Activated CD4-positive, alpha-beta T cell treated with anti-CD3 and anti-CD28 coated beads, Interleukin-2, Interleukin-4, amounts not matched to agents 100 ng/mL and 50 ng/mL, durations not matched to agents 16 hours and 8 hours (primary cell): ENCODE measurements around the gene C6orf62.
"Not testable (repeated sequence)": the region's sequence is repeated elsewhere in the genome, so short reads cannot be mapped to it uniquely, and the experiment has no call there.

ENCODE experiments used
- DNase-seq: peaks from one replicate; pipeline ENCODE4 v3.0.0-alpha.2; 2020; ENCODE audit warnings: low spot score

The C6orf62 gene

DNA sequence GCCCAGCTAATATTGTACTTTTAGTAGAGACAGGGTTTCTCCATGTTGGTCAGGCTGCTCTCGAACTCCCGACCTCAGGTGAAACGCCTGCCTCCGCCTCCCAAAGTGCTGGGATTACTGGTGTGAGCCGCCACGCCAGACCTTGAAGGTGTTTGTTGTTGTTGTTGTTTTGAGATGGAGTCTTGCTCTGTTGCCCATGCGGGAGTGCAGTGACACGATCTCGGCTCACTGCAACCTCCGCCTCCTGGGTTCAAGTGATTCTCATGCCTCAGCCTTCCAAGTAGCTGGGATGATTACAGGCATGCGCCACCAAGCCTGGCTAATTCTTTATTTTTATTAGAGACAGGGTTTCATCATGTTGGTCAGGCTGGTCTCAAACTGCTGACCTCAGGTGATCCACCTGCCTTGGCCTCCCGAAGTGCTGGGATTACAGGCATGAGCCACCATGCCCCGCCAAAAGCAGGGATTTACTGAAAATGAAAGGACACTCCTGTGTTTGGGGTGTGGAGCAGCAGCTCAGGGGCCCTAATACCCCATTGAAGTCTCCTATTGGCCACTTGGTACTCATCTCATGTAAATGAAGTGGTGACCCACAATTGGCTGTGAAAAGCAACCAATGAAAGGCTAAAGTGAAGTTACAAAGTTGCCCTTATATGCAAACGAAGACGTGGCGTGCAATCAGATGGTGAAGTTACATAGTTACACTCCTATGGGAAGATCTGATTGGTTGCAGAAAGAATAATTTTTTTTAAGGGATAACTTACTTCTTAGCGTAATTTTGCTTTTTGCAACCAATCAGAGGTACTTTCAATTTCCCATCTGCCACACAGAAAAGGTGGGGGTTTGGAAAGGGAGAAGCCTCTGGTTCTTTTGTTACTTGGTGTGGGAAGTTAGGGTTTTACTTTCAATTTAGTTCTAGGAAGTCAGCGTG, 50.6 kb downstream of the C6orf62 start:
- not testable (repeated sequence) for DNase-seq

DNA sequence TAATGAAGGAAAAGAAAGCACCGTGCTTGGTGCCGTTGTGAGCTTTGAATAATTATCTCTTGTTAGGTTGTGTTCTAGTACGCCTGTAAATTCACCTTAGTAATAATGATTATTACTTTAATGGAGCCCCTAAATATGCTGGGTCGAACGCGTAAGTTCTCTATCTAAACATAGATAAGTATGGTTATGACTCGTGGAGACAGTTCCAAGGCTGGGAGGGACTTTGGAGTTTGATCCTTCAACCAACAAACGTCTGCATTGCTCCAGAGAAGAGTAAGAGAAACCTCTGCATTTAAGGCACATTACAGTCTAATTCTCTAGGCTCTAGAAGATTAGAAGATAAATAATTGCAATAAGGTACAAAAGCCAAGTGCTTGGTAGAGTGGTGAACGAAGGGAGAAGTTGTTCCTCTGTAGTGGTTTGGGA, 51.6 kb downstream of the C6orf62 start:
- peak; percentile 9 for DNase-seq

DNA sequence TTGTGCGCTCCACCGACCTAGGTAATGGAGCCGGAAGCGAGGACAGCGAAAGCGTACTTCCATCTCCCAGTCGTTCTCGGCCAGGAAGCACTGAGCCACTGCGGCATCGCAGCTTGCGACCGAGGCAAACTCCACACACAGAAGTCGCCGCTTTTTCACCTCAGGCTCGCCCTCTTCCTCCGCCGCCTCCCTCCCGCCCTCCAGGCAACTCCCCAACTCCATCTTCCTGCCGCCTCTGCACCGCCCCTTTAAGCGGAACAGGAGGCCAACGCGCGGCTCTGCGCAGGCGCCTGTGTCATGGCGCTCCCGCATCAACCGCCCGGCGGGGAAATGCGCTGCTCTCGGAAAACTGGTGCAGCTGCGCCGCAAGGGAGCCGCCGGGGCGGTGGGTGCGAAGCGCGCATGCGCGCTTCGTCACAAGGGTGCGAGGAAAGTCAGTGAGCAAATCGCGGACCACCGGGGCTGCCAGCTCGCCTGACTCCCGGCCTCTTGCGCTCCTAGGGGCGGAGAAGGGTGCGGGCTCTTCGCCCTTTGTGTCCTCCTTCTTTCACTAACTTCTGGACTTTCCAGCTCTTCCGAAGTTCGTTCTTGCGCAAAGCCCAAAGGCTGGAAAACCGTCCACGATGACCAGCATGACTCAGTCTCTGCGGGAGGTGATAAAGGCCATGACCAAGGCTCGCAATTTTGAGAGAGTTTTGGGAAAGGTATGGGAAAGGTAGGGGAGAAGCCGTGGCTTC, 52.1 kb downstream of the C6orf62 start, which contains the start of the genes ACOT13 and TDP2:
Gene ACOT13, plus strand, starts transcription at position 437 of the 737 bp plus-strand sequence. Its CDS starts 187 bp downstream, at position 624.
Gene TDP2, minus strand, starts transcription at position 259 of the 737 bp plus-strand sequence. Its CDS starts 37 bp downstream, at position 222.
- peak; percentile 97 for DNase-seq

DNA sequence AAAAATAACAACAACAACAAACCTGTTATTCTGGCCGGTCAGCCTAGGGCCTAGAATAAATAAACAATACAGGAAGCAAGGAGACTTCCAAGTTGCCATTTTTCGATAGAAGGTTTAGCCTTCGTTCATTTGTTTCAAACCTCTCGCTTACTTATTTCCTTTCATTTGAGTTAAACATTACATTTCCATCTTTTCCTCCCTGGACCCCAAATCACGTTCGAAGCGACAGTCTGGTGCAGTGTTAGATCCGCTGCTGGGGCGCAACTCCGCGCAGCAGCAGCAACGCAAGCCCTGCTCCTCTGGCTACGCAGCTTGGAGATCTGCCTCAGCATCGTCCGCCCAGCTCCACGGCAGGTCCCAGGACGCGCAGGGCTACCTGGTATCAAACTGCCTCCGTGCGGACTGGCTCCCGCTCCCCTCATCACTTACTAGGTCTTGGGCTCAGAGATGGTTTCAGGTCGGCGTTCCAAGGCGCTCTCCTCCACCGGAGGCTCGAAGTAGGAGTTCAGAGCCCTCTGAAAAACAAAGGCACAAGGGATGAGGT, 52.8 kb downstream of the C6orf62 start:
- peak; percentile 34 for DNase-seq

DNA sequence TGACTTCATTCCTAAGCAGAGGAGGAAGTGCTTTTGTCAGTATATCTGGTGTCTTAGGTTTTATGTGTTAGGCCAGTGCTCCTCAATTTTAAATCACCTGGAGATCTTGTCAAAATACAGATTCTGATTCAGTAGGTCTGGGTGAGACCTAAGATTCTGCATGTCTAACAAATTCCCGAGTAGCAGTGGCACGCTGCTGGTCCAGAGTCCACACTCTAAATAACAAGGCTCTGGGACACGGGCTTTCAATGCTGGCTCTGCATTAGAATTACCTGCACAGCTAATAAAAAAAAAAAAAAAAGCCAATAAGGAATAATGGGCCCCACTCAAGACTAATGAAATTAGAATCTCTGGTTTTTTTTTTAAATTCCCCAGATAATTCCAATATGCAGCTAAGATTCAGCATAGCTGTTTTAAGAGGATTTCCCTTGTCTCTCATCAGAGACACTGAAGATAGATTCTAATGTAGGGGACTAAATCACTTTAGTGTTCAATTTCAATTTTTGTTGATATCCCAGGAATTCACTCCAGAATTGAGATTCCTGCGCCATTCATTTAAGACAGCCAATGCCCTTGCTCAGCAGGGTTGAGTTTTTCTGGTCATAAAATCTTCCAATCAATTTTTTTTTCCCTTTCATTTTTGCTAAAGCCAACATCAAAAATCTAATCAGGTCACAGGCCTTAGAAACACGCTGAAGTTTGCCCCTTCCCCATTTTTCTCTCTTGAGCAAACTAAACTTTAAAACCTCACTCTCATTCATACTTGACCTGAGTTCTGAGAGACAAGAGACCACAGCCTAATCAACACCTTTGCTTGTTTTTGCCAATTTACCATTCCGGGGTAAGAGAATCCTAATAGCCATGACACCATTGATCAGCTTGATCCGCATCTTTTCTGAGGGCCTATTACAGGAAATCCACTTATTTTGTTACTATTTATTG, 54.6 kb downstream of the C6orf62 start:
- no peak for DNase-seq

DNA sequence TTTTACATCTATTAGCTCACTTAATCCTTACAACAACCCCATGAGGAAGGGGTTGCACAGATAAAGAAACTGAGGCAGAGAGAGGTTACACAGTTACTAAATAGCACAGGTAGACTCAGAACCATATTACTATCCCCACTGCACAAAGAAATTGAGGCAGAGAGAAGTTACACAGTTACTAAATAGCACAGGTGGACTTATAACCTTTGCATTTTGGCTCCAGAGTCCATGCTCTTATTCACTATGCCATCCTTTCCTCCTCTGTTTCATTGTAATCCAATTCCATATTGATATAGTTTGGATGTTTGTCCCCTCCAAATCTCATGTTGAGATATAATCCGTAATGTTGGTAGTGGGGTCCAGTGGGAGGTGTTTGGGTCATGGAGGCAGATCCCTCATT, 55.8 kb downstream of the C6orf62 start:
- no peak for DNase-seq

DNA sequence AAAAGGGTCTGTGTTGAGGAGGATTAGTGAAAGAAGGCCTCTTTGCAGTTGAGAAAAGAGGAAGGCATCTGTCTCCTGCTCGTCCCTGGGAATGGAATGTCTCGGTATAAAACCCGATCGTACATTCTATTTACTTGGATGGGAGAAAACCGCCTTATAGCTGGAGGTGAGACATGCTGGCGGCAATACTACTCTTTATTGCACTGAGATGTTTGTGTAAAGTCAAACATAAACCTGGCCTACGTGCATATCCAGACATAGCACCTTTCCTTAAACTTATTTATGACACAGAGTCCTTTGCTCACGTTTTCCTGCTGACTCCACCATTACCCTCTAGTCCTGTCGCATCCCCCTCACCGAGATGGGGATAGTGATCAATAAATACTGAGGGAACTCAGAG, 56.7 kb downstream of the C6orf62 start:
- no peak for DNase-seq

DNA sequence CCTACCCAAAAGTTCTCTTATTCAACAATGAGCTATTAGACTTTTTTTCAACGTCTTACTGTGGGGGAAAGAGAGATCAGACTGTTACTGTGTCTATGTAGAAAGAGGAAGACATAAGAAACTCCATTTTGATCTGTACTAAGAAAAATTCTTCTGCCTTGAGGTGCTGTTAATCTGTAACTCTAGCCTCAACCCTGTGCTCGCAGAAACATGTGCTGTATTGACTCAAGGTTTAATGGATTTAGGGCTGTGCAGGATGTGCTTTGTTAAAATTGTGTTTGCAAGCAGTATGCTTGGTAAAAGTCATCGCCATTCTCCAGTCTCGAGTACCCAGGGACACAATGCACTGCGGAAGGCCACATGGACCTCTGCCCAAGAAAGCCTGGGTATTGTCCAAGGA, 57.2 kb downstream of the C6orf62 start:
- not testable (repeated sequence) for DNase-seq

DNA sequence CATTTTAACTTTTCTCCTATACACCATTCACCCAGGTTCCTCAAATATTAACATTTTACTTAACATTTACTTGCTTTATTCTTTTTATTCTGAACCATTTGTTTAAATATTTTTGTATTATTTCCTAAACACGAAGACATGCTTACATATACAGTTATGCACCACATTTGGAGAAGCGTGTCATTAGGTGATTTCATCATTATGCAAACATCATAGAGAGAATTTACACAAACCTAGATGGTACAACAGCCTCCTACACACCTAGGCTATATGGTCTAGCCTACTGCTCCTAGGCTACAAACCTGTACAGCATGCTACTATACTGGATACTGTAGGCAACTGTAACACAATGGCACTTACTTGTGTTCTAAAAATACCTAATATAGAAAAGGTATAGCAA, 58.8 kb downstream of the C6orf62 start:
- no peak for DNase-seq

DNA sequence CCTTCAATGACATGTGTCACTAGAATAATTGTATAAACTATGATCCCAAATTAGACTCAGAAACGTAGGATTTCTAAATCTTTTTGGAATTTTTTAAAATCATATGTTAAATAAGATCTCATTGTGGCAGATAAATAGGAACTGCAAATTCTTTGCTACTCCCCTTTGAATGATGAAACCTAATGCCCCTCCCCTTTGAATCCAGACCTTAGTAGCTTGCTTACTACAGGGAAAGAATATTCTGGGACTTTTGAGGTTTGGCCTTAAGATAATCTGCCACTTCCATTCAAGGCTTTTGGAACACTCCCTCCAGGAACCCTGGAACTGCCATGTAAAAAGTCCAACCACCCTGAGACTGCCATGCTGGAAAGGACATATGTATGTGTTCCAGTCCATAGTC, 59.4 kb downstream of the C6orf62 start:
- DNase-seq = no peak

DNA sequence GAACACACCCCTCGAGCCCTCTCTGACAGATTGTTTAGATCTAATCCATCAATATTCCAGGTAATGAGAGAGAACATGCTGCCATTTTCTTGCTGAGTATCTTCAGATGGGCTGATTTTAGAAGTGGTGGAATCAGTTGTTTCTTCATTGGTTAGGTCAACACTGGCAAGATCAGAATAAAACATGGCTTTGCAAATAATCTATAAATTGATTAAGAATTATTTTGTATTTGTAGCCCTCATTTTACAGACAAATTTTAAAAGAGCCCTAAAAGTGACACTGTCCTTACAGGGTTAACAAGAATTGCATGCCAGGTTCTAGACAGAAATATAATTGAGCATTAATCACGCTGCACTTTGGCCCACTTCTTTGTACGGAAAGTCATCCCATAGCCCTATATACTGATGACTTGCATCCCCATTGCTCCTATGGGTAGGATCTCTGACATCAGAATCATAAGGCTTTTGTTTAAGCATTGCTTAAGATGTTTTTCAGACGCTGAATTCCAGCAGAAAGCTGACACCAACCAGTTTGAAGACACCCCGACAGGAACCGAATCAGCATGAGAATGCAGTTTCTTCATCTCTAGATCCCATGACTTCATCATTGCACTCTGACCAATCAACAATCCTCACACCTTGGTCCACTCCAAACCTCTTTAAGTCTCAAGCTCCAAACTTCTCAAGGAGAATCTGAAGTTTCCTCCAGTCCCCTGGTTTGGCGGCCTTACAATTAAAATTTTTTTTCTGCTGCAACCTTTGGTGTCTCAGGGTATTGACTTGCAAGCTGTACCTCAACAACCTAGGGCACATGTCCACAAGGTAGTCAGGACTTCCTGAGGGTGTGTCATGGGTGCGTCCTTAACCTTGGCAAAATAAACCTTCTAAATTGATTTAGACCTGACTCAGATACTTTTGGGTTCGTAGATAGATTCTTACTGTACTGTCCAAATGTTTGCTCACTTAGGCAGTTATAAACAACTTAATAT, 60.1 kb downstream of the C6orf62 start:
- no peak for DNase-seq

DNA sequence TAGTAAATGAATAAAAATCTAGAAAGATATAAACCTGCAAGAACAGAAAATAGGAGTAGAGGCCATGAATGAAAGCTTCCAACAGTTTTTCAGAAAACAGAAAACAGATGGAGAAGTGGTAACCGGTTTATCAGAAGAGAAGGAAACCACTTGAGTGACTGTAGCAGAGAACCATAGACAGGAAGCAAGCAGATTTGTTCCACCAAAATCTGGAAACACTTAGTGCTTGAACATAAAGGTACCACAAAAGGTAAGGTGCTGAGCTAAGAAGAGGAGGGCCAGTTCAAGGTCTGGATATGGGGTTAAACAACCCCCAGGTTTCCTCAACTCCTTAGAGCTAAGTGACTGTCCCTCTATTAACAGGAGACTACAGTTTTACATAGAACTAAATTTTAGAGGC, 63.7 kb downstream of the C6orf62 start:
- no peak for DNase-seq
